HL-60 (cell line): ENCODE data around the gene ZNF462.

Source experiments
- DNase-seq, 2 experiments: peaks; one replicate each; pipeline ENCODE4 v3.0.0-alpha.2; 2010 to 2020; ENCODE audit warnings: low read depth in 1 of 2, low spot score in 1 of 2
- H3K27ac ChIP-seq: fragments of 250-450 bp; sonication (Bioruptor Pico); replicated peaks from 2 replicates; pipeline ENCODE4 v1.5.1; 2020; ENCODE audit warnings: mild to moderate bottlenecking, moderate library complexity
- H3K27me3 ChIP-seq: fragments of 250-450 bp; sonication (Bioruptor Pico); 2 replicates; pipeline ENCODE4 v1.5.1; 2021; ENCODE audit warnings: mild to moderate bottlenecking, moderate library complexity; ENCODE audit not compliant: insufficient read depth, poor library complexity, severe bottlenecking
- H3K4me3 ChIP-seq: replicated peaks from 2 replicates; pipeline ENCODE4 v1.5.1; 2011; ENCODE audit warnings: mild to moderate bottlenecking, control low read depth, low read length; ENCODE audit not compliant: insufficient read depth
- CTCF ChIP-seq: IDR thresholded peaks from one replicate; pipeline ENCODE4 v1.5.1; 2011; ENCODE audit warnings: low read length, control low read depth, inconsistent platforms; ENCODE audit not compliant: insufficient read depth
- GABPA ChIP-seq: IDR thresholded peaks from 2 replicates; pipeline ENCODE4 v1.6.1; 2012; ENCODE audit warnings: low read depth
- POLR2AphosphoS5 ChIP-seq: IDR thresholded peaks from 2 replicates; pipeline ENCODE4 v1.6.1; 2012; ENCODE audit warnings: low read depth
- SPI1 ChIP-seq: IDR thresholded peaks from 2 replicates; pipeline ENCODE4 v1.6.1; 2012; ENCODE audit warnings: low read depth, mild to moderate bottlenecking, borderline replicate concordance
- TF ChIP-seq, protein P1 (sequence below): IDR thresholded peaks from 2 replicates; pipeline ENCODE4 v1.6.1; 2012; ENCODE audit warnings: low read depth; ENCODE audit not compliant: insufficient replicate concordance

ZNF462 gene

DNA sequence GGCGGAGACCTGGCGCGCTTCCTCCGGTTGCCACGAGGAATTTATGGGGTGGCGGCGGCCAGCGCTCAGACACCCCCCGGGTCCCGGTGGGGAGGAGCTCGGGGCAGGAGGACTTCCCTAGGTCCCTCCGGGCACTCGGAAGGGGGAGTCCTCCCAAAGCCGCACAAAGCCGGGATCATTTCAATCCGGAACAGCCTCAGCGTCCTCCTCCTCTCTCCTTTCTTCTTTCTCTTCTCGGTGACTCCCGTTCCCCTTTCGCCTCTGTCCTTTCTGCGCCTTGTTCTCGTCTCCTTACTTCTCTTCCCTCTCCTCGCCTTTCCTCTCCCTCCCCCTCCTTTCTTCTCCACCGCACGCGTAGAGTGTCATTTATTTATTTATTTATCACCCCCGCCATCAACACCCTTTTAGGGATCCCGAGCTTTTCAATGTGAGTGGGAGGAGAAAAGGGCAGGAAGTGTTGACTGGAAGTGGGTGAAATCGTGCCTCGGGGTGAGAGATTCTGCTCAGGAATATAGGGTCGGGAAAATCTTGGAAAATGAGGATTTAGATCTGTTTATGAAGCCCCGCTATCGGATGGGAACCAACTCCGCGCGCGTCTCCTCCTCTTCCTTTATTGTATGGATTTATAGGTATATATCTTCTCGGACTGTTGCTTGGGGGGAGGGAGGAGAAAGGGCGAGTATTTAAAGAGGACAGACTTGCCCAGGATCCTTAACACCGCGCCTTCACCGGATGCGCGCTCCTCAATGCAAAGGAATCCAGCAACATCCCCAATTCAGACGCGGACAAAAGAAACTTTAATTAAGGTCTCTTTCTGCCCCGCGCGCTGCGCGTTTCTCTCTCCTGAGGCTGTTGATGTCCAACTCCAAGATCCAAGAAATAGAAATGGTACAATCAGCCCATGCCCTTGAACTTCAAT is 2.0 kb upstream of the ZNF462 start:
- Histone ChIP-seq H3K27me3 (peaks cover 67% of the 10 kb centered on the region), H3K4me3 (no peak overlapping the region), H3K27ac (no peak overlapping the region)
- TF ChIP-seq POLR2AphosphoS5 (no peak), SPI1 (no peak), GABPA (no peak), CTCF (no peak)
- TF ChIP-seq, protein P1, sequence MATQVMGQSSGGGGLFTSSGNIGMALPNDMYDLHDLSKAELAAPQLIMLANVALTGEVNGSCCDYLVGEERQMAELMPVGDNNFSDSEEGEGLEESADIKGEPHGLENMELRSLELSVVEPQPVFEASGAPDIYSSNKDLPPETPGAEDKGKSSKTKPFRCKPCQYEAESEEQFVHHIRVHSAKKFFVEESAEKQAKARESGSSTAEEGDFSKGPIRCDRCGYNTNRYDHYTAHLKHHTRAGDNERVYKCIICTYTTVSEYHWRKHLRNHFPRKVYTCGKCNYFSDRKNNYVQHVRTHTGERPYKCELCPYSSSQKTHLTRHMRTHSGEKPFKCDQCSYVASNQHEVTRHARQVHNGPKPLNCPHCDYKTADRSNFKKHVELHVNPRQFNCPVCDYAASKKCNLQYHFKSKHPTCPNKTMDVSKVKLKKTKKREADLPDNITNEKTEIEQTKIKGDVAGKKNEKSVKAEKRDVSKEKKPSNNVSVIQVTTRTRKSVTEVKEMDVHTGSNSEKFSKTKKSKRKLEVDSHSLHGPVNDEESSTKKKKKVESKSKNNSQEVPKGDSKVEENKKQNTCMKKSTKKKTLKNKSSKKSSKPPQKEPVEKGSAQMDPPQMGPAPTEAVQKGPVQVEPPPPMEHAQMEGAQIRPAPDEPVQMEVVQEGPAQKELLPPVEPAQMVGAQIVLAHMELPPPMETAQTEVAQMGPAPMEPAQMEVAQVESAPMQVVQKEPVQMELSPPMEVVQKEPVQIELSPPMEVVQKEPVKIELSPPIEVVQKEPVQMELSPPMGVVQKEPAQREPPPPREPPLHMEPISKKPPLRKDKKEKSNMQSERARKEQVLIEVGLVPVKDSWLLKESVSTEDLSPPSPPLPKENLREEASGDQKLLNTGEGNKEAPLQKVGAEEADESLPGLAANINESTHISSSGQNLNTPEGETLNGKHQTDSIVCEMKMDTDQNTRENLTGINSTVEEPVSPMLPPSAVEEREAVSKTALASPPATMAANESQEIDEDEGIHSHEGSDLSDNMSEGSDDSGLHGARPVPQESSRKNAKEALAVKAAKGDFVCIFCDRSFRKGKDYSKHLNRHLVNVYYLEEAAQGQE = no peak
- DNase-seq = no peak

GRCh38 chr9:106861640-106862109 is 1.3 kb upstream of the ZNF462 start:
- Histone ChIP-seq H3K4me3 (no peak overlapping the region), H3K27me3 (peaks cover 74% of the 10 kb centered on the region), H3K27ac (no peak overlapping the region)
- TF ChIP-seq GABPA (no peak), SPI1 (no peak), CTCF (no peak), POLR2AphosphoS5 (no peak)
- TF ChIP-seq, protein P1 = no peak
- DNase-seq = no peak

DNA sequence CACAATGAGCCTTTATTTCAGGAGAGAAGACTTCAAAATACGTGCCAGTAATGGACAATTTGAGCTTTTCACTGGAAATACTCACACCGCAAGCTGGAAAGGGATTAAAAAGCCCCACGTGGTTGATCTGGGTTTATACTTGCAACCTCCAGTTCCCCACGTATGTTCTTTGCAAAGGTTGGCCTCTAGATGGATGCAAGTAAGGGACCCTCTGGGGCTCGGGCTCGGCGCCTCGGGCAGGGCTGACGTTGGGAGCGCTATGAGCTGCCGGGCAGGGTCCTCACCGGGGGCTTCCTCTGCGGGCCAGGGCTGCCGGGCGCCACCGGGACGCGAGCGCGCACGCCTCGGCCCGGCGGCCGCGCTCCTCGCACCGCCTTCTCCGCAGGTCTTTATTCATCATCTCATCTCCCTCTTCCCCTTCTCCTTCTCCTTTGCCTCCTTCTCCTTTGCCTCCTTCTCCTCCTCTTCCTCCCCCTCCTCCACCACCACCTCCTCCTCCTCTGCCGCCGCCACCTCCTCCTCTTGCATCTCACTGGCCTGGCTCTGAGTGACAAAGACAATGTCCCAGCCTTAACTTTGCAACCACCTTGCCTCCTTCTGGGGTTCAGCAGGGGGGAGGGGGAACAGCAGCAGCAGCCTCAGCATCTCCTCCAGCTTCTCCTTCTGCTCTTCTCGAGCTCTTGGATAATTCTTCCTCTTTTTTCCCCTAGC is 701 bp upstream of the ZNF462 start:
- Histone ChIP-seq H3K27me3 (peaks cover 76% of the 10 kb centered on the region), H3K27ac (no peak overlapping the region), H3K4me3 (no peak overlapping the region)
- TF ChIP-seq CTCF (no peak), POLR2AphosphoS5 (no peak), GABPA (no peak), SPI1 (no peak)
- TF ChIP-seq, protein P1 = no peak
- DNase-seq = no peak
